Glutamatergic neuron (in vitro differentiated cells): ENCODE data around the gene SLCO2A1. TPM values are rescaled to one million over a fixed set of nuclear protein-coding genes. Genes with fewer than 3 reads are reported as not detected.

Source experiments
- DNase-seq: peaks from one replicate; pipeline ENCODE4 v3.0.0; 2022
- H3K27ac Mint-ChIP-seq: one replicate; pipeline ENCODE4 v1.8.0; 2020; ENCODE audit warnings: mild to moderate bottlenecking, mixed read lengths, inconsistent platforms; ENCODE audit not compliant: unreplicated experiment
- H3K27me3 Mint-ChIP-seq: one replicate; pipeline ENCODE4 v1.8.0; 2020; ENCODE audit warnings: mild to moderate bottlenecking, moderate library complexity, mixed read lengths, inconsistent platforms; ENCODE audit not compliant: unreplicated experiment
- H3K36me3 Mint-ChIP-seq: one replicate; pipeline ENCODE4 v1.8.0; 2020; ENCODE audit warnings: mild to moderate bottlenecking, mixed read lengths, inconsistent platforms; ENCODE audit not compliant: unreplicated experiment
- H3K4me1 Mint-ChIP-seq: one replicate; pipeline ENCODE4 v1.8.0; 2020; ENCODE audit warnings: mild to moderate bottlenecking, low read depth, mixed read lengths, inconsistent platforms; ENCODE audit not compliant: unreplicated experiment
- H3K4me3 Mint-ChIP-seq: one replicate; pipeline ENCODE4 v1.8.0; 2020; ENCODE audit warnings: mild to moderate bottlenecking, mixed read lengths, inconsistent platforms; ENCODE audit not compliant: unreplicated experiment
- H3K9me3 Mint-ChIP-seq: one replicate; pipeline ENCODE4 v1.8.0; 2020; ENCODE audit warnings: mild to moderate bottlenecking, moderate library complexity, mixed read lengths, inconsistent platforms; ENCODE audit not compliant: unreplicated experiment
- CTCF ChIP-seq: fragments of 200-600 bp; sonication (generic); IDR thresholded peaks from one replicate; pipeline ENCODE4 v1.5.0; 2021; ENCODE audit not compliant: partially characterized antibody, unreplicated experiment
- total RNA-seq: library from RNA; stranded (reverse); fragmentation: NEBNext Ultra II Directional; extraction: Animal tissue kit (Norgen Biotek cat#: 25700); gene quantifications from one replicate; pipeline ENCODE4 v1.2.1, GENCODE V29; 2021; ENCODE audit not compliant: unreplicated experiment

Gene SLCO2A1
- total RNA-seq, 1 donor from 2014 or later = not detected

DNA sequence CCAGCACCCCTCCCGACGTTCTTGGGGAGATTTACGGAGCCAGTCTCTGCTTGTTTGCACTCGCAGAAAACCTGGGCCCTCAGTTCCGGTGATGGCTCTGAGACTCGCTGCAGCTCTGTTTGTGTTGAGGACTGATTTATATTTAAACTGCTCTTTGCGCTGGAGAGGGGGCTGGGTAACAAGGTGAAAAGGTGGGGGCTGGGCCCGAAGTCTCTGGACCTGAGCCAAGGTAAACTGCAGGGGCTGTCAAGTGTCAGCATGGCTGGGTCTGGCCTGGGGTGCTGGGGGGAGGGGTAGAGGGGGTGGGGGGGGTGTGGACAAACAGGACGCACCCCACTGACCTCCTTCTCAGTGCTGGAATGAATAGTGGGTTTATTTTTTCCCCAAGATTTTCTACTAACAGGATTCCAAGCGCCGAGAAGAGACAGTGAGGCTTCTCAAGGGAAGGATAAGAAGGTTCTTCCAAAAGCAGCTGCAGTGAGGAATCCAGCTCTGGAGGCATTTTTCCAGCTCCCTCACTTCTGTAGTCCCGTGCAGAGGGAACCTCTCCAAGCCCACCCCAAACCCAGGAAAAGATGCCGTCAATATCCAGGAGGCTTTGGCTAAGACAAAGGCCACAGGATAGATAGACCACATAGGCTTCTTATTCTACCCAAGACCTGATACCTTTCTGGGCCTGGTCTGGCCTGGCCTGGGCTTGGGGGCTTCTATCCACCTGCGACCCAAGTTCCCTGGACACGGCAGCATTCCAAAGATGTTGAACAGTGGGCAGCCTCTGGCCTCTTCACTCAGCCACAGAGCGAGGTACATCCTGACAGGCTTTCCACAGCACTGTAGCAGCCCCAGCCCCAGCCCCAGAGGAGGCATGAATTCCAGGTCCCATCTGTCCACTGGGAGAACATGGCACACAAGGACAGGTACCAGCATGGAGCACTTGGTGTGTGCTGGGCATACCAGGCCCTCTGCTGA, 938 bp upstream of the SLCO2A1 start:
- Mint-ChIP-seq H3K27ac (no peak overlapping the region), H3K36me3 (peaks cover 8% of the 10 kb centered on the region), H3K9me3 (peaks cover 3% of the 10 kb centered on the region), H3K4me1 (peaks cover 2% of the 10 kb centered on the region), H3K27me3 (peaks cover 15% of the 10 kb centered on the region), H3K4me3 (peak overlapping the region; percentile 79)
- no peak for DNase-seq
- no peak for TF ChIP-seq CTCF

DNA sequence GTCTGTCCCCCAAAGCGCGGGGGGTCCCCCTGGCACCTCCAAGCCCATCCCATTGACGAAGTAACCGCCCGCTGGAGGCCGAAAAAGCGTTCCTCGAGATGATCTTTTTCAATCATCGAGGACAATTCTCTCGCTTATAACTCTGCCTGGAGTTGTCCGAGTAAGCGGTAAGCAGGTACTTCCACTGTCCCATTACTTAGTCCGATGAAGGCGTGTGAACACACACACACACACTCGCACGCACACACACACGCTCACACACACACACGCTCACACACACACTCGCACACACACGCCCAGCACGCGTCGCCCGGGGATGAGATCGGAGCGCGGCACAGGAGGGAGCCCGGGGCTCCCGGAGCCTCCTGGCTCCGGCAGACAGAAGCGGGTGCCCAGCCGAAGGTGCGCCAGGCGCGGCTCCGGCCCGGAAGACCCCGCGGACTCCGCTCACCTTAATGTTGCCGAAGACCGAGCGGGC, 430 bp downstream of the SLCO2A1 start:
- no peak for TF ChIP-seq CTCF
- Mint-ChIP-seq H3K36me3 (peaks cover 8% of the 10 kb centered on the region), H3K9me3 (peaks cover 3% of the 10 kb centered on the region), H3K27me3 (peaks cover 13% of the 10 kb centered on the region), H3K4me3 (peak overlapping the region; percentile 97), H3K4me1 (peaks cover 2% of the 10 kb centered on the region), H3K27ac (no peak overlapping the region)
- no peak for DNase-seq

DNA sequence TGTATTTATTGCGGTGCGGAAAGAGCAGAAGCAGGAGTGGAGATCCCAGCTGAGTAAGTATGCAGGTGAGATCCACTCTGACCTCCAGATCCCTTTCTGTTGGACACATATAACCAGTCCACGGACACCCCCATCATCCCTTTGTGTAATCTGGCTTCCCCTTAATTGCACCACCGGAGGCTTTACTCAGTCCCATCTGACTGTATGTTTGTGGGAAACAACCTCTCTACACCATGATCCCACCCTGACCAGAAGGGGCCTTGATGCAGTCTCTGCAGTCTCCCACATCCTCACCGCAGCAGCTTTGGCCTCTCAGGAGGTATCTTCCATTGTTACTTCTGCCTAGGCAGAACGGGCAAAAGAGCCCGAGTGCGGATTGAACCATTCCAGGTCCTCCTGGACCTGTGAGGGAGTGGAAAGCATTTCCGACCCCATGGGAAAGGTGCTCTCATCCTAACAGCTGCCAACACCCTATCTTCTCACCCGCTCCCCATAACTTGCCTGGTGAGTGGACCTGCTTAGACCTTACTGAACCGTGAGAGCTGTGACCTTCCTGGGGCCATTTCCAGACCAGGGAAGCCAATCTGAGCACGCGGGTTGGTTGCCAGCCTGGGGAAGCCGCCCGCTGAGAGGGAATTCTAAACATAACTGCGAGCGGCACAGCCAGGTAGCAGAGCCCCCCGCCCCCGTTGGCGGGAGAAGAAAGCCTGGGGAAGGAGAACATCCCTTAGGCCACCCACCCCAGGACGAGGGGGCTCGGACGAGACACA, 1.1 kb downstream of the SLCO2A1 start:
- no peak for DNase-seq
- TF ChIP-seq CTCF = no peak
- H3K4me3 Mint-ChIP-seq = peak overlapping the region; percentile 97
- H3K4me1 Mint-ChIP-seq = peaks cover 2% of the 10 kb centered on the region
- H3K27ac Mint-ChIP-seq = no peak overlapping the region
- H3K9me3 Mint-ChIP-seq = peaks cover 3% of the 10 kb centered on the region
- H3K36me3 Mint-ChIP-seq = peaks cover 8% of the 10 kb centered on the region
- peaks cover 13% of the 10 kb centered on the region for H3K27me3 Mint-ChIP-seq

DNA sequence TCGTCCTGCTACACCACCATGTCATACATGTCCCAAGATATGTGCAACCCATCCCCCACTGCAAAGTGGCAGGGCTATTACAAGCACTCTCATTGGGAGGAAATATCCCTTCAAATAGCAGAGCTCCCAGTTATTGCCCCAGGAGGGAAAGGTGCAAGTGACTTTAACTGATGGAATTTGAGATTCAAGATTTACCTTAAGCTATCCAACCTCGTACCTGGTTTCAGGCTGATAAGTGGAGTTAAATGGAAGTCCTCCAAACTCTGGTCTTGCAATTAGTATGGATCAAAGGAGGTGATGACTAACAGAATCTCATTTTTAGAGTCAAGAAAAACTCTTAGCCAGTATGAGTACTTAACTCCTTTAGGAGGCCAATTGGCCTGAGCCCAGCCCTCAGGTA, 2.1 kb downstream of the SLCO2A1 start:
- H3K27me3 Mint-ChIP-seq = peaks cover 13% of the 10 kb centered on the region

More for the DNA sequence above, 2.1 kb downstream of the SLCO2A1 start:
- no peak for TF ChIP-seq CTCF
- Mint-ChIP-seq H3K4me3 (no peak overlapping the region), H3K9me3 (no peaks in the 10 kb centered on the region), H3K27ac (no peak overlapping the region), H3K4me1 (peaks cover 2% of the 10 kb centered on the region), H3K36me3 (peaks cover 4% of the 10 kb centered on the region)
- DNase-seq = no peak
